Measurements from ENCODE around the gene SPATA6L.

SPATA6L gene

DNA sequence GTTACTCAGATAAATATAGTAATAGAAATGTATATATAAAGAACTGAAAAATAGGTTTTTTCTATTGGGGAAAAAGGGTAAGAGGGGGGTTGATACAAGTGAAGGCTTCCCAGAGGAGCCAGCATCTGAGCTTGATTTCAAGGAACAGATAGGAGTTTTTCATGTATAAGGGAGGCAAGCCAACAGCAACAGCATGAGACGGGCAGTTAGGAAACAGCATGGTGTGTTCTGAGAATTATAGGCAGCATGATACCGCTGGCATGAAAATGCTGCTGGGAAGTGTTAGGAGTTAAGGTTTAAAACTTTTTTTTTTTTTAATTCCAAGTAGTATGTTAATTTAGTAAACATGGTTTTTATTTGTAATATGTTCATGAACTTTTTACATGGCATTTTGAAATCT, 22.7 kb upstream of the SPATA6L start:
- TF ChIP-seq, protein P1, sequence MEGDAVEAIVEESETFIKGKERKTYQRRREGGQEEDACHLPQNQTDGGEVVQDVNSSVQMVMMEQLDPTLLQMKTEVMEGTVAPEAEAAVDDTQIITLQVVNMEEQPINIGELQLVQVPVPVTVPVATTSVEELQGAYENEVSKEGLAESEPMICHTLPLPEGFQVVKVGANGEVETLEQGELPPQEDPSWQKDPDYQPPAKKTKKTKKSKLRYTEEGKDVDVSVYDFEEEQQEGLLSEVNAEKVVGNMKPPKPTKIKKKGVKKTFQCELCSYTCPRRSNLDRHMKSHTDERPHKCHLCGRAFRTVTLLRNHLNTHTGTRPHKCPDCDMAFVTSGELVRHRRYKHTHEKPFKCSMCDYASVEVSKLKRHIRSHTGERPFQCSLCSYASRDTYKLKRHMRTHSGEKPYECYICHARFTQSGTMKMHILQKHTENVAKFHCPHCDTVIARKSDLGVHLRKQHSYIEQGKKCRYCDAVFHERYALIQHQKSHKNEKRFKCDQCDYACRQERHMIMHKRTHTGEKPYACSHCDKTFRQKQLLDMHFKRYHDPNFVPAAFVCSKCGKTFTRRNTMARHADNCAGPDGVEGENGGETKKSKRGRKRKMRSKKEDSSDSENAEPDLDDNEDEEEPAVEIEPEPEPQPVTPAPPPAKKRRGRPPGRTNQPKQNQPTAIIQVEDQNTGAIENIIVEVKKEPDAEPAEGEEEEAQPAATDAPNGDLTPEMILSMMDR (conservative IDR thresholded peaks at IDR 0.05; ENCODE audit: low read length): no peak
- no peak overlapping the region for H3K4me3 ChIP-seq (ENCODE audit: low read length)
- no peak for DNase-seq (ENCODE audit: low read depth)

DNA sequence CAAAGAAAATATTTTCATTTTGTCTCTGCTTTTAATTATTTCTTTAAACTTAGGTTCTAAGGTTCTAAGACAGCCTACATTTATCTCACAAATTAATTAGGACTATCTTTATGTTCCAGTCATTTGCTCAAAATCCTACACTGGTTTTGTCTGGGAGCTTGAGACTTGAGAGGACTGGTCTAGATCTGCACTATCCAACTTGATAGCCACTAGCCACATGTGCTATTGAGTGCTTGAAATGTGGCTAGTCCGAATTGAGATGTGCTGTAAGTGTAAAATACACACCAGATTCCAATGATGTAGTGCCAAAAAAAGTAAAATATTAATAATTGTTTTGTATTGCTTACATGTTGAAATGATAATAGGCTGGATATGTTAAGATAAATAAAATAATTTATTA, 20.3 kb upstream of the SPATA6L start:
- TF ChIP-seq, protein P1 (conservative IDR thresholded peaks at IDR 0.05; ENCODE audit: low read length): no peak
- H3K4me3 ChIP-seq (ENCODE audit: low read length): no peak overlapping the region
- DNase-seq (ENCODE audit: low read depth): no peak

DNA sequence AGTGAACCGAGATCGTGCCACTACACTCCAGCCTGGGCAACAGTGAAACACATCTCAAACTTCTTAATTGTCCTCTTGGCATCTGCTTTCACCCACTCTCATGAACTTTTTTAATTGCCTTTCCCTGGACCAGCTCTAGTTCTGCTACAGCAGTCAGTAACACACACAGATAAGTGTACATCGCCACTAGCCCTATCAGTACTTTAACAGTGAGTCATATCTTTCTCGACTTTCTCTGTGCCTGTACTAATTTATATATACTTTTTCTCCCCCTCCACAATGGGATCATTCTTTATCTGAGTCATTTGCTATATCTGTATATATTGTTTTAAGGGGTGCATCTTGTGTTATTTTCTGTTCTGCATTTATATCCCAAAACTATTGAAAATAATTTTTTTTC, 19.8 kb upstream of the SPATA6L start:
- H3K4me3 ChIP-seq (ENCODE audit: low read length): no peak overlapping the region
- no peak for DNase-seq (ENCODE audit: low read depth)
- TF ChIP-seq, protein P1 (conservative IDR thresholded peaks at IDR 0.05; ENCODE audit: low read length): no peak

DNA sequence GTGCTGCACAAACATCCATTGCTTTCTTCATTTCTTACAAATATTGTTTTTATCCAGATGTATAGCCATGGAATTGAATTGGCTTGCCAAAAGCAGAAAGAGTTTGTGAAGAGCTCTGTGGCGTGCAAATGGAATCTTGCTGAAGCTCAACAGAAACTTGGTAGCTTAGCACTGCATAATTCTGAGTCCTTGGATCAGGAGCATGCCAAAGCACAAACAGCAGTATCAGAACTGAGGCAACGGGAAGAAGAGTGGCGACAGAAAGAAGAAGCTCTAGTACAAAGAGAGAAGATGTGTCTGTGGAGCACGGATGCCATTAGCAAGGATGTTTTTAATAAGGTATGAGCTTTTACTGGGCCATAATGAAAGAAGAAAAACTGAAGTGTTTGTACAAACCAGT, 18.5 kb upstream of the SPATA6L start:
- DNase-seq (ENCODE audit: low read depth): no peak
- TF ChIP-seq, protein P1 (conservative IDR thresholded peaks at IDR 0.05; ENCODE audit: low read length): no peak
- no peak overlapping the region for H3K4me3 ChIP-seq (ENCODE audit: low read length)

DNA sequence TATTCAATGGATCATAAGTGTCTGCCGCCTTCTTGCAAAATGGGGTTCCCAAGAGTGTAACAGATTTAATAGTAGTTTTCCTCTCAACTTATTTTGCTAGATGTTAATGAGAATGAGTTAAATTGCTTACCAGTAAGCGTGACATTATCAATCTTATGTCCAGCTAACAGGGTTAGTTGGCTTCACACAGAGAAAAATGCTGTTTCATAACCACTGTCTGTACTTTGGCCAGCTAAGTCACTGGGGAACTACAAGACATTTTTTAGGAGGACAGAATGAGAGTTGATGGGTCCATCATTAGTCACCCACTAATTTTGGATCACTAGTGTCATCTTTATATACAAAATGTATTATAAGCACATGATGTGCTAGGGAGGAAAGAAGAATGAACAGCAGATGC, 14.5 kb upstream of the SPATA6L start:
- DNase-seq (ENCODE audit: low read depth): peak; percentile 75
- H3K4me3 ChIP-seq (ENCODE audit: low read length): peak overlapping the region; percentile 87
- TF ChIP-seq, protein P1 (conservative IDR thresholded peaks at IDR 0.05; ENCODE audit: low read length): no peak

DNA sequence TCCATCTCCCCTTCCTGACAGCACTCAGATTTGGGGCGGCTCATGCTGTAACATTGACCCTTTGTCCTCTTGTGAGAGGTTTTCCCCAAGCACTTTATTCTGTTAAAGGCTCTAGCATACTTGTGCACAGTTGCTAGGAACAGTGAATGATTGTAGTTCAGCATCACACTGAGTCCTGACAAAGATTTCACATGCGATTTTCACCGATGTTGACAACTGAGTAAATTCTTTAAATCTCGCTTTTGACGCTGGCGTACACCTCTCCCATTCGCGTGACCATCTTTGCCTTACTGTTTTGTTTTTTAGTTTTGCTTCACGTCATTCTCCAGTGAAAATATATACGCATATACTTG, 13.9 kb upstream of the SPATA6L start:
- TF ChIP-seq, protein P1 (conservative IDR thresholded peaks at IDR 0.05; ENCODE audit: low read length): no peak
- peak overlapping the region; percentile 87 for H3K4me3 ChIP-seq (ENCODE audit: low read length)
- DNase-seq (ENCODE audit: low read depth): no peak

DNA sequence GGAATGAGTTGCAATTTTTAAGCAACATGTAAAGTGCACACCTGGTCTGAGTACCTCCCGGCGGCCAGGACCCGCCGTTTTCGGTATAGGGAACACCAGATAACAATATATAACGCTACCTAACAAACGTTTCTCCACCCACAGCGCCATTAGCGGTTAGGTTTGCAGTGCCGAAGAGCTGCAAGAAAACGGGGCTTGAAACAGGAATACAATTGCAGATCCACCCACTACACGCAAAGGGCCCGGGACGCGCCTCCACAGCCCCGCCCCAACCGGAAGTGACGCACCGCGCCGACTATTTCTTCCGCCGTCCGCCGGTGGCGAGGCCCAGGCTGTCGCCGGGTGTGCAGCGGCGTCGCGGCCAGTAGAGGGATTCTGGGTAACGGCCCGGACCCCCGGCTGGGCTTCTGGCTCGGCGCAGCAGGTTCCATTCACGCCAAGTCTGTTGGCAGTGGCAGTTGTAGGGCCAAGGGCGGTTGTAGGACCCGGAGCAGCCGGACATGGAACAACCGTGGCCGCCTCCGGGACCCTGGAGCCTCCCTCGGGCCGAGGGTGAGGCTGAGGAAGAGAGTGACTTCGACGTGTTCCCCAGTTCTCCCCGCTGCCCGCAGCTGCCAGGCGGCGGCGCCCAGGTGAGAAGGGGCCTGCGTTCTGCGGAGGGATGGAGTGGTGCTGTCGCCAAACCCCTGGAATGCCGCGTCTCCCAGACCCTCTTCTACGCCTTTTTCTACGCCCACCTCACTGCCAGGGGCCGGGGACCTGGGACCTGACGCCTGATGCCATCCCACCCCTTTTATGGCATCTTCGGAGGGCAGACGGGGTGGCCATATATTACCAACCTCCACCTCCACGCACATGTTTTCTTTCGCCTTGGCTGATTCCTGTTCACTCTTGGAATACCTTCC, 13.2 kb upstream of the SPATA6L start, which contains the start of gene CDC37L1:
CDC37L1 (plus strand) TSS at position 302 of the 905 bp plus-strand sequence; CDS start at position 501, 199 bp downstream.
- peak within 1 kb of the TSS; percentile 87 for H3K4me3 ChIP-seq (ENCODE audit: low read length)
- peak; percentile 94 for DNase-seq (ENCODE audit: low read depth)
- TF ChIP-seq, protein P1 (conservative IDR thresholded peaks at IDR 0.05; ENCODE audit: low read length): peak; percentile 51

Measured in AG10803 (cell line).